Left cardiac atrium (tissue), 4 donors: ENCODE measurements around the gene TRIM62. TPM values are rescaled to one million over a fixed set of nuclear protein-coding genes. Genes with fewer than 3 reads are reported as not detected.
"Not testable (repeated sequence)": the region's sequence is repeated elsewhere in the genome, so short reads cannot be mapped to it uniquely, and the experiment has no call there.

Experiments used
- ATAC-seq, 2 donors: fragments of 200-7000 bp; cut with Tn5 transposase; one replicate each; pipeline ENCODE4 v1.9.1; 2020; ENCODE audit warnings: mild to moderate bottlenecking in 2 of 2, moderate library complexity in 2 of 2
- DNase-seq: peaks from one replicate; pipeline ENCODE4 v3.0.0-alpha.2; 2020
- intact Hi-C, 2 donors: fragments of 100-400 bp; cut with DNase I; formaldehyde crosslinking; loops; one replicate each; pipeline versions ENCODE4 v1.14.1 to v1.15.1; 2022 to 2023
- total RNA-seq, 2 donors: library from RNA; stranded (reverse); fragmentation: NEBNext Ultra II Directional; extraction: Animal tissue kit (Norgen Biotek cat#: 25700); gene quantifications; one replicate each; pipeline ENCODE4 v1.2.1, GENCODE V29; 2021
- donor health status: DM: no; HTN: yes; CAD: no.
- donor health status: DM: no; HTN: yes; CAD: no; lungs with severe emphysema.
- donor health status: DM: yes; HTN: yes; CAD: no.
- donor health status: Dilated cardiomyopathy.

TRIM62 gene
- total RNA-seq, 2 donors from 2014 or later = 2.4 to 2.8 TPM

GRCh38 chr1:33120436-33121231, 61.2 kb downstream of the TRIM62 start:
- intact Hi-C loops = no loop called here

GRCh38 chr1:33119532-33120217, 62.2 kb downstream of the TRIM62 start:
- peak in 1 of 2 donors; percentile 12 for ATAC-seq
- intact Hi-C loops = no loop called here

More at GRCh38 chr1:33120436-33121231, 61.2 kb downstream of the TRIM62 start:
- DNase-seq = no peak
- ATAC-seq = peak in 1 of 2 donors; percentile 30

DNA sequence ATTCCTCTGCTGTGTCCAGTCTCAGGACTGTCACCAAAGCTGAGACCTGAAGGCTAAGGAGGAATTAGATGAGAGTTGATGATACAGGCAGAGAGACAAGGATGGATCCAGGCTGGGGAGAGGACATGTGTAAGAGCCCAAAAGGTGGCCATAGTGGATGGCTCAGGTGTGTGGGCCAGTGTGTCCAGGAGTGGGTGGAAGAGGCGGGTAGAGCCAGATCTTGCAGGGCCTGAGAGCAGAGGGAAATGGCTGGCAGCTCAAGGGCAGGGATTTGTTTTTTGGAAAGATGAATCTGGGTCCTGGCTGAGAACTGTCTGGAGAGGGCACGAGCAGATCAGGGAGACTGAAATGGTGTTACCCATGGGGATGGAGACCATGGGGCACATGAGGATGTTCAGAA, 62.8 kb downstream of the TRIM62 start:
- intact Hi-C loops = no loop called here
- DNase-seq = no peak
- ATAC-seq = no peak

More at GRCh38 chr1:33119532-33120217, 62.2 kb downstream of the TRIM62 start:
- no peak for DNase-seq

DNA sequence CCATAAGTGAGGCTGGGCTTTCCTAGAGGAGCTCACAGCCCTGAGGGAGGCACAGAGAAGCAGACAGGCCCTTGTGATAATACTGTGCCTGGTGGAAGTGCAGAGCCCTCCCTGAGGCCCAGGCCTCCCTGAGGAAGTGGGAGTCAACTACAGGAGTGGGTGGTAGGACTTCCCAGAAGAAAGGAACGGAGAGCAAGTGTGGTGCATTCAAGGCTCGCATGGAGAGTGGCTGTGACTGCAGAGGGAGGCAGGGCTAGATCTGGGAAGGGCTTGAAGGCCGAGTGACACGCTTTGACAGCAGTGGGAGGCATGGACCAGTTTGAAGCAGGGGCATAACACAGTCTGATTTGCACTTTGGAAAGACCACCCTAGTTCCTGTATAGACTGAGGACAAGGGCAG, 63.6 kb downstream of the TRIM62 start:
- DNase-seq (no peak), ATAC-seq (no peak)
- intact Hi-C loops = no loop called here

GRCh38 chr1:33117440-33118085, 64.3 kb downstream of the TRIM62 start:
- intact Hi-C loops = no loop called here
- ATAC-seq (no peak), DNase-seq (no peak)

DNA sequence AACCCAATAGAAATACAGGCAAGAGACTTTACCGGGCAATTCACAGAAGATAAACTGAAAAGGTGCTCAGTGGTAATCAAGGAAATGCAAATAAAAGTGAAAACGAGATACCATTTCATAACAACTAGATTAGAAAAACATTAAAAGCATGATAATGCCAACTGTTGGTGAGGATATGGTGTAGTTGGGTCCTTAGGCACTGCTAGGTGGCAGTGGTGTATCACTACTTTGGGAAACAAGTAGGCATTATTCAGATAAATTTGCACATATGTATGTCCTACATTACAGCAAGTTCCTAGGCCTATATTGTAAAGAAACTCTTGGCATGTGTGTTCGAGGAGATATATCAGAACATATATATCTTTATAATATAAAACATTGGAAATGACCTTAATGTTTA, 69.9 kb downstream of the TRIM62 start:
- intact Hi-C loops = no loop called here
- no peak for DNase-seq
- no peak for ATAC-seq

DNA sequence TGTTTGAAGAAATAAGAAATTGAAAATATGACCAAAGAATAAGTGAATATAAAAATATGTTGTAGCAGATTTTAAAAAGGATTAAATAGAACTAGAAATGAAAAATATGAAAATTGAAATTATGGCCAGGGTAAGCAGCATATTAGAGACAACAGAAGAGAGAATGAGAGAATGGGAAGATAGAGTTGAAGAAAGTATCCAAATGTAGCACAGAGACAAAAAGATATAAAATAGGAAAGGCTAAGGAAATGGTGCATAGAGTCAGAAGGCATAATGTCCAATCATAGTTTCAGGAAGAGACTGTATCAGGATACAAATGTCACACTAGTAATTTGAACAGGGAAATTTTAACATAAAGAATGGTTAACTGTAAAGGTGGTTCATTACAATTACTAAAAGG, 71.4 kb downstream of the TRIM62 start:
- DNase-seq (no peak), ATAC-seq (no peak)
- intact Hi-C loops = no loop called here

DNA sequence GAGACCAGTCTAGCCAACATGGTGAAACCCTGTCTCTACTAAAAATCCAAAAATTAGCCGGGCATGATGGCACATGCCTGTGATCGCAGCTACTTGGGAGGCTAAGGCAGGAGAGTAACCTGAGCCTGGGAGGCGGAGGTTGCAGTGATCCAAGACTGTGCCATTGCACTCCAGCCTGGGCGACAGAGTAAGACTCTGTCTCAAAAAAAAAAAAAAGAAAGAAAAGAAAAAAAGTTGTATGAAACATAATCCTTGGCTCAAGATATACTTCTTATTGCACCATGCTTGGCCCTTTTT, 81.8 kb downstream of the TRIM62 start:
- DNase-seq, ATAC-seq, intact Hi-C loops: not testable (repeated sequence)

DNA sequence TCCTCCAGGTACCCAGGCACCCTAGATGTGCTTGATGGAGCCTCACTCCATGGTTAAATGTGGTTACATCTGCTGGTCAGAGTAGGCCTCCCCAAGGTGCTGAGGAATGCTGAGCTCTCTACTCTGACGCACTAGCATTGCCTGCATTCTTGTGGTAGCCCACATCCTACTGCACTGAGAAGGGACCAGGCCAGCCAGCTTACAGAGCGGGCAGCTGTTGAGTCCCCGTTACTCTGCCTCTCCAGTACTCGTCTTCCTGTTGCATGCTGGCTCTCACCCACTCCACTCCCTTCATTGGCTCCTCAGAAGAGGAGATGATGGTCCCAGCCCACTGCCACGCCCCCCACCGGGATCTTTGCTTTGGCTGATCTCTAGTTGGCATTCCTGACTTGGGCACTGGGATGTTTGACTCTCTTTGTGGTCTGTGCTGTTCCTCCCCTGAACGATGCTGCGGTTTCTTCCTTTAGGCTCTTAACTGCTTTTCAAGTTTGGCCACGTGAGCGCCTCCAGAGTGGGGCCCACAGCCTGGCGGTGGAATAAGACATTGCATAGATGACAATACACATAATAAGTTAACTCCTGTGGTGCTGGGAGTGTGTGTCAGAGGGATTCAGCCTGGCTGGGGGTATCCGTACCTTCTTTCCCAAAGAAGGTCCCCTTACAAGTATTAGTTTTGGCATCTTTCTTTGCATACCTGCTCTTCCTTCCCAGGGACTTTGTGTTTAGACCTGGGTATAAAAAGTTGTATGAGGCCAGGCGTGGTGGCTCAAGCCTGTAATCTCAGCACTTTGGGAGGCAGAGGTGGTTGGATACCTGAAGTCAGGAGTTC, 82.3 kb downstream of the TRIM62 start:
- peak; percentile 47 to 88 for ATAC-seq
- intact Hi-C loops = no loop called here
- peak; percentile 33 for DNase-seq

DNA sequence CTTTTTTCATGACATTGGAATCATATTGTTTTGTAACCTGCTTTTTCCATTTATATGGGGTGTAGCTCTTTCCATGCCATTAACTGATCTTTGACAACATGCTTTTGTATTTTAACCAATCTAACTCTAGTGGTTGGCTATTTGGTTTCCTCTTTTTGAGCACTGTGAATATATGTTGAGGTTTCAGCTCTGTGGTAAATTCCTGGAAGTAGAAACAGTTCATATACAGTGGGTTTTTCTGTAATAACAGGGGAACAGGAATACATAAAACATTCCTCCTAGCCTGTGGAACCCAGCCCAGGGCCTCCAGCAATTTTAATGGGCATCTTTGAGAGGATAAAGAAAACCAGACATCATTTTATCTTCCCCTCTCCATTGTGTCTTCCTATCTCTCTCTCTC, 83.5 kb downstream of the TRIM62 start:
- ATAC-seq (no peak), DNase-seq (no peak)
- intact Hi-C loops = no loop called here

DNA sequence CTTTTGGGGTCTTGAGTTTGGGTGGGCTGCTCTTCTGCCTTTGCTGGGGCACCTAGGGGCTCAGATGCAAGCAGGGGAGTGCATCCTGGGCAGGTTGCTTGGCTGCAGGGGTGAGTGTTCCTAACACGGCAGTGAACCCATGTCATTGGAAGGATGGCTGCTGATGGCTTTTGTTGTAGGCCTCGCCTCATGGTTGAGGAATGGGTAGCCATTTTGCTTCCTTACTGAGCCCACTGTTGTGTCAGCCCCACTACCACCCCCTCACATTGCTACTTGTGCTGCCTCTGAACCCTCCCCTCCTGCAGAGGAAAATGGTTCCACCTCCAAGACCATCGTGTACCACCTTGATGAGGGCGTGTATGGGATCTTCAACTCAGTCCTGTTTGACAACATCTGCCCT, 84.1 kb downstream of the TRIM62 start:
- DNase-seq (no peak), ATAC-seq (no peak)
- intact Hi-C loops = no loop called here

DNA sequence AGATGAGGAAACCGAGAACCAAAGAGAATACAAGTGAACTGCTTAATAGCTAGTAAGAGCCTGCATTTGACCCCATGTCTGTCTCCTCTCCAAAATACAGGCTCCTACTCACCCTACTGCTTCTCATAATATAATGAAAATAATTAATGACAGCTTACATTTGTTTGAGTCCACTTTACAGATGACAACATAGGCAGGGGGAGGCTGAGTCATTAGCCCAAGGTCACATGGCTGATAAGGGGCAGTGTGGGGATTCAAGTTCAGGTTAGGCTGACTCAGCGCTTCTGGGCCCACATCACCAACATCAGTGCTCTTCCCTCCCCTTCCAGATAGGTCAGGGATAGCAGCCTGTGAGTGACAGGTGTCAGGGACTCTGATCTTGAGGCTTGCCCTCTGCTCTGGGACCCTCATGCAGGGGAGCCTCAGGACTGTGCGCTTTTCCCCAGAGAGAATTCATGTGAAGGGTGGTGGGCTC, 84.7 kb downstream of the TRIM62 start:
- intact Hi-C loops = no loop called here
- no peak for ATAC-seq
- DNase-seq = no peak

DNA sequence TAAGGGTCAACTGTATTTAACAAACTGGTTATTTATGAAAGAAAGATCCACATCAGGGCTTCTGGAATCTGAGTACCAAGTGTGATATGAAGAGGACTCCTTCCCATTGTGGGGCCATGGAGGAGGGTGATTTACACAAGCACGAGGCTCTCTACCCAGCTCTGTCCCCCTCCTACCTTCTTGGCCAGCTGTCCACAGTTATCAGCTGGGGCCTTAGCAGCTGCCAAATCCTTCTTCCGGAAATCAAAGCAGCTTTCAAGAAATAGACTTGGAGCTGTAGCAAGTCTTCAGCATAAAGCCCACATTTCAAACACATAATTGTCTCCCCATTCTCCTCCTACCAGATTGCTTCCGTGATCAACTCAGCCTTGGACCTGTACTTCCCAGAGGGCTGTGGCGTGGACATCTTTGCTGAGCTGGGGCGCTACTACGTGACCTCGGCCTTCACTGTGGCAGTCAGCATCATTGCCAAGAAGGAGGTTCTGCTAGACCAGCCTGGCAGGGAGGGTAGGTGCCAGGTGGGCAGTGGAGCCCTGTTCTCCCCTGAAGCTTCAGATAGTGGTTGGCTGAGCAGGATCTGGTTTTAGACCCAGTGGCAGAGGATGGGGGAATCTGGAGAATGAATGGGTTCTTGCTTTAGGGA, 85.4 kb downstream of the TRIM62 start:
- ATAC-seq (peak; percentile 14 to 45), DNase-seq (no peak)
- intact Hi-C loops = no loop called here

Other genes with a start within 250 kb of the TRIM62 start
- 10 to 100 TPM; 10.7 to 12.8 TPM for gene RNF19B, start 217.2 kb downstream of the TRIM62 start, total RNA-seq
- gene AK2, start 145.2 kb downstream of the TRIM62 start, total RNA-seq = 100 to 1,000 TPM; 121 to 142 TPM
- 1 to 10 TPM; 1.8 to 2.6 TPM for gene AZIN2, start 100.9 kb downstream of the TRIM62 start, total RNA-seq
- gene ZNF362, start 74.4 kb upstream of the TRIM62 start, total RNA-seq = 10 to 100 TPM; 29.5 to 29.8 TPM
- gene A3GALT2, start 139.1 kb upstream of the TRIM62 start, total RNA-seq = under 1 TPM in 1 of 2 donors, not detected in 1; 0.24 TPM
- 100 to 1,000 TPM in 1 of 2 donors, 10 to 100 TPM in 1; 75.0 to 139 TPM for gene PHC2, start 249.1 kb upstream of the TRIM62 start, total RNA-seq